HG03460 (cell line): ENCODE measurements around the gene COL27A1.

ENCODE experiments used
- ATAC-seq: cut with Tn5 transposase; IDR thresholded peaks from one replicate; pipeline ENCODE4 v1.9.1; 2021; ENCODE audit not compliant: unreplicated experiment

Gene COL27A1

GRCh38 chr9:114141553-114142402, 13.6 kb upstream of the COL27A1 start:
- ATAC-seq: no peak

GRCh38 chr9:114143234-114143633, 12.1 kb upstream of the COL27A1 start:
- no peak for ATAC-seq

- ATAC-seq: no peak
Measured at GRCh38 chr9:114146735-114147134, 8.6 kb upstream of the COL27A1 start.

- ATAC-seq: no peak
Measured at GRCh38 chr9:114149181-114149580, 6.2 kb upstream of the COL27A1 start.

GRCh38 chr9:114149765-114150340, 5.5 kb upstream of the COL27A1 start:
- ATAC-seq: no peak

DNA sequence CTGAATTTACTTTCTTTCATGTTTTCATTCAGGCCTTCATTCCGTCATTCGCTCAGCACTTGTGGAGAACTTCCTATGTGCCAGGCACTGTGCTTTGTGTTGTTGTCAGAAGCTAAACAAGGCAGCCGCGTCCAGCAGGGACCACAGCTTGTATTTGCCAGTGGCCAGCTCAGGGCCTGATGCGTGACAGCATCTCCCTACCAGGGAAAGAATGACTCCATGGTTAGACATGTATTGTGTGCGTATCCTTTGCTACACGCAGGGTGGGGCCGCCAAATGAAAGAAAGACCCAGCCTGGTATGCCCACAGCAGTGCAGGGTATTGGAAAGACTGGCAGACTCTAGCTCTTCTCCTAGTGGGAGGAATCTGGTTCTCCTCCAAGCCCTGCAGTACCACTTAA, 4.7 kb upstream of the COL27A1 start:
- ATAC-seq: no peak

- ATAC-seq: no peak
Measured at GRCh38 chr9:114151426-114151956, 3.8 kb upstream of the COL27A1 start.

DNA sequence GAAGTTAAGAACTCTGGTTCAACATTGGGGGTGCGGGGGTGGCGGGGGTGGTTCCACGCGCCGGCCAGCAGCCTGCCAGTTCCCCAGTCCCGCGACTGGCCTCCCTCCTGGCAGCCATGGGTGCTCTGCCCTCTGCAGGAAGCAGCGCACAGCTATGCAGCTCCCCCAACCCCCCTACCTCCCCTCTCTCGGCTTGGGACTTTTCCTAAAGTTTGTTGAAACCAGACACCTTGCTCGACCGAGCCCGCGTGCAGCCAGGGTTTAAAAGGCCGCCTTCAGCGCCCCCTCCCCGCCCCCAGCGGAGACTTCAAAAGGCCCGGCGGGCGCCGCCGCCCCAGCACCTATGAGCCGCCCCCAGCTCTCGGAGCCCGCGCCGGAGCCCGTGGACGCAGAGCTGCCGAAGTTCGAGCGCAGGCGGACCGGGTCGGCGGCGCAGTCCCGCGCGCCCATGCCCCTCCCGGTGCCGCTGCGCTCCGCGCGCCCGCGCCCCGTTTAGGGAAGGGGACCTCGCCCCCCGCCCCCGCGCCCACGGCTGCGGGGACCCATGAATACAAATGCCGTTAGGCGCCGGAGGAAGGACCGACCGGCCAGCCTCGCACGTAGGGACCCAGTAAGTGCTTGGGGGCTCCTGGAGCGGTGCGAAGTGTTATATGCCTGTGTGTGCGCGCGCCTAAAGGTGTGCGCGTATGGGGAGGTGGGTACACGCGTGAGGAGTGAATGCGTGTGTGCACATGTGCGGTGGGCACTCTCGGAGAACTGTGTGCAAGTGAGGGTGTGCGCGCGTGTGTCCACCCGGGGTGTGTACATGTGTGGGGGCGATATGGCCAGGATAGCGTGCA, 1.4 kb upstream of the COL27A1 start:
- no peak for ATAC-seq

- no peak for ATAC-seq
Measured at GRCh38 chr9:114154600-114155102, 686 bp upstream of the COL27A1 start.

GRCh38 chr9:114155995-114156656, 789 bp downstream of the COL27A1 start:
- ATAC-seq: no peak

- ATAC-seq: no peak
Measured at GRCh38 chr9:114156657-114157421, 1.5 kb downstream of the COL27A1 start.

GRCh38 chr9:114157516-114158176, 2.3 kb downstream of the COL27A1 start:
- ATAC-seq: no peak

- no peak for ATAC-seq
Measured at GRCh38 chr9:114158482-114159130, 3.3 kb downstream of the COL27A1 start.

DNA sequence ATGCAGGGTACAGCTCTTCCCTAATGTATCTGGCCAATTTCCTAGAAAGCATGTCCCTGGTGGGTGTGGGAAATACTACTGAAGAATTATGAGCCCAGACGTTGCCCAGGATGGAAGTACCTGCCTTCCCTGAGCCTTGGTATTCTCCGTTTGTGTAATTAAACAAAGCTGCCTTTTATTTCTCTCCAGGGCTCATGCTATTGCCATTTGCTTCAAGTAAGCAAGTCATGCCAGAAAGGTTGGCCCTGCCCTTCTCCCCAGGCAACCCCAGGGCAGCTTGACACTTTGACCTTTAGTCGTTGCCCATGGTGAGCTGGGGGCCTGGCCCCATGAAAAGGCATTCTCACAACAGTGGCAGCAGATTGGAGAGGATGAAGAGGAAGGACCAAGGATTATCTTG, 4.4 kb downstream of the COL27A1 start:
- ATAC-seq: no peak

DNA sequence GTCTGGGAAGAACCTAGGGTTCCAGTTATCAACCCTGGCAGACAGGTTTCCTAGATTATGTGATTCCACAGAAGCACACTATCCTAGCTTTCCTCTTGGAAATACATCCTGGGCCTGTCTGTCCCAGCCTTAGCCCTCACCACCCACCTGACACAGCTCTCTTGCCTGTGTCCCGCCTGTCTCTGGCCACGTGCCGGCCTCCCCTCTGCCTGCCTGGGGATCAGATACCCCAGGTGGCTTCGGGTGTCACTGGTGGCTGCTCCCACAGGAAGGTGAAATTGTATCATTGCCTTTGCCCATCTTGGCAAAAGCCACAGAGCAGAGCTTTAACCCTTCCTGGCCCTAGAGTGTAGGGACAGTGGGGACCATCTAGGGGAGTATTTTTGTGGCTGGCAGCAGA, 6.2 kb downstream of the COL27A1 start:
- ATAC-seq: no peak

GRCh38 chr9:114163517-114163951, 8.2 kb downstream of the COL27A1 start:
- ATAC-seq: no peak

DNA sequence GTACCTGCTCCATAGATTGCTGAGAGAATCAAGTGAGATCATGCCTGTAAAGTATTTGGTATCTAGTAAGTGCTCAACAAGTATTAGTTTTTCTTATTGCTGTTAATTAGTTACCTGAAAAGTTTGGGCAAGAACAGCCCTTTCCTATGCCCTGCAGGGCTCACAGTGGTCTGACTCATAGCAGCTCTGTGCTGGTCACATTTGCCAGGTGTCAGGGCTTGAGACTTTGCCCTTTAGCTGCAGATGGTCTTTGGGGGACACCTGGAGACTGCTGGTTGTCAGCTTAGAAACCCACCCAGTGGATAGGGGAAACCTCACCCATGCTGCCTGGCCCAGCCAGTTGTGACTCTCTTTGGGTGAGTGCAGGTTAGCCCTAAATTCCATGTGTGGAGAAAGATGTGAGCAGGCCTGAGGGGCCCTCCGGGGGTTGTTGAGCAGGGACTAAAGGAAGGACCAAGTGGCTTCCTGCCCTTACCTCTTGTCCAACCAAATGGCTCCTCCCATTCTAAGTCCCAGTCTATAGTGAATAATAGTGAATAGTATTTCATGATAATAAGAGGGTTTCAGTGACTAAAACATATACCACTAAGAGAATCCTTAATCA, 9.0 kb downstream of the COL27A1 start:
- ATAC-seq: no peak

DNA sequence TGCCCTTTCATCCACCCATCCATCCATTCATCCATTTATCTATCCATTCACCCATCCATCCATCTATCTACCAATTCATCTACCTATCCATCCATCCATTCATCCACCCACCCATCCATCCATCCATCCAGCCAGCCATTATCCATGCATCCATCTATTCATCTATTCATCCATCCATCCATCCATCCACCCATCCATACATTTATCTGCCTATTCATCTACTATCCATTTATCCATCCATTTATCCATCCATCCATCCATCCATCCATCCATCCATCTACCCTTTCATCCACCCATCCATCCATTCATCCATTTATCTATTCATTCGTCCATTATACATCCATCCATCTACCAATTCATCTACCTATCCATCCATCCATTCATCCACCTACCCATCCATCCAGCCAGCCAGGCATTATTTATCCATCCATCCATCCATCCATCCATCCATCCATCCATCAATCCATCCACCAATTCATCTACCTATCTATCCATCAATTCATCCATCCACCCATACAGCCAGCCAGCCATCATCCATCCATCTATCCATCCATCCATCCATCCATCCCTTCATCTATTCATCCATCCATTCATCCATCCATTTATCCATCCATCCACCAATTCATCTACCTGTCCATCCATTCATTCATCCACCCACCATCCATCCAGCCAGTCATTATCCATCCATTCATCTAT, 10.2 kb downstream of the COL27A1 start:
- ATAC-seq: no peak
